ENCODE measurements around the gene KIFC3.

The KIFC3 gene

DNA sequence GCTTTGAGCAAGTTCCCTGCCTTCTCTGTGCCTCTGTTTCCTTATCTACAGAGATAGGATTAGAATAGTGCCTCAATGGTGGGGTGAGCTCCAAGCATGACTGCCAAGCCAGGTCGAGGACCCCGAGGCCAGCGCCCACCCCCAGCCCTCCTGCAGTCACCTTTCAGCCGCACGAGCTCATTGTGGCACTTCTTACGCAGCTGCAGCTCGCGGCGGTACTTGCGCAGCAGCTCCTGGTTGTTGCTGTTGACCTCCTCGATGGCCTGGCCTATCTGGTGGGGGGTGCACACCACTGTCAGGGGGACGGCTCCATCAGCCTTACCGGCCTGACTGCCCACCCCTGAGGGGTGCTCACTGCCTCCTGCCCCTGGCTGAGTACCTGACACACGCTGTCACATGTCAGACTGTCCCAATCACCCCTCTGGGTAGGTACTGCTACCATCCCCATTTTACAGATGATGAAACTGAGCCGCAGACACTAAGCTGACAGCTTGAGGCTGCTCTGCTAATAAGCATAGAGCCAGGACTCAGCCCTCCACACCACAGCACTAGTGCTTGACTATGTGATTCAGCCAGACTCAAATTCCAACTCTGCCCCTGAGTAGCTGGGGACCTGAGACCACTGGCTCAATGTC lies 35.5 kb downstream of the KIFC3 start:
- H3K27ac ChIP-seq: no peak overlapping the region
- TF ChIP-seq, protein P1, sequence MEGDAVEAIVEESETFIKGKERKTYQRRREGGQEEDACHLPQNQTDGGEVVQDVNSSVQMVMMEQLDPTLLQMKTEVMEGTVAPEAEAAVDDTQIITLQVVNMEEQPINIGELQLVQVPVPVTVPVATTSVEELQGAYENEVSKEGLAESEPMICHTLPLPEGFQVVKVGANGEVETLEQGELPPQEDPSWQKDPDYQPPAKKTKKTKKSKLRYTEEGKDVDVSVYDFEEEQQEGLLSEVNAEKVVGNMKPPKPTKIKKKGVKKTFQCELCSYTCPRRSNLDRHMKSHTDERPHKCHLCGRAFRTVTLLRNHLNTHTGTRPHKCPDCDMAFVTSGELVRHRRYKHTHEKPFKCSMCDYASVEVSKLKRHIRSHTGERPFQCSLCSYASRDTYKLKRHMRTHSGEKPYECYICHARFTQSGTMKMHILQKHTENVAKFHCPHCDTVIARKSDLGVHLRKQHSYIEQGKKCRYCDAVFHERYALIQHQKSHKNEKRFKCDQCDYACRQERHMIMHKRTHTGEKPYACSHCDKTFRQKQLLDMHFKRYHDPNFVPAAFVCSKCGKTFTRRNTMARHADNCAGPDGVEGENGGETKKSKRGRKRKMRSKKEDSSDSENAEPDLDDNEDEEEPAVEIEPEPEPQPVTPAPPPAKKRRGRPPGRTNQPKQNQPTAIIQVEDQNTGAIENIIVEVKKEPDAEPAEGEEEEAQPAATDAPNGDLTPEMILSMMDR (conservative IDR thresholded peaks at IDR 0.05): no peak
- TF ChIP-seq ZFX (IDR thresholded peaks at IDR 0.05): no peak

DNA sequence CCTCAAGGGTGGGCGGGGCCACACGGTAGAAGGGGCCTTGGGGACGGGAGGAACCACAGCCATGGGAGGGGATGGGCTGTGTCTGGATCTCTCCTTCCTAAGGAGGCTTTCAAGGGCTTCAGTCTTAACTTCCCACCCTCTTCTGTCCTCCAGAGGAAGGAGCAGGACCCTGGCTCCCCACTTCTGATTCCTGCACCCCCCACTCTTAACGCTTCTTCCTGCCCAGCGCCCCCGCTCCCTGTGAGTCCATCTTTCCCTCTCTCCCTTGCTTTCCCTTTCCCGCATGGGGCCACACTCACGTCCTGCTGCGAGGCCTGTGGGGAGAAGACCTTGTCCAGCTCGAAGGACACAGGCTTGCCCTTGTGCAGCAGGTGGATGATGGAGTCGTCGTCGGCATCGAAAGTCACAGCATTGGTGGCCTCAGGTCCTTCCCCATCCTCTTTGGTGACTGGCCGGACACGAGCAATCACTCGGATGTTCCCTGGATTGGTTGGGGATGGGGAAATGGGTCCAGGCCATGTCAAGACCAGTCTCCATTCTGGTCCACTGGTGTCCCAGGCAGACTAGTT lies 37.0 kb downstream of the KIFC3 start:
- TF ChIP-seq ZFX (IDR thresholded peaks at IDR 0.05): no peak
- TF ChIP-seq, protein P1 (conservative IDR thresholded peaks at IDR 0.05): no peak
- H3K27ac ChIP-seq: no peak overlapping the region

DNA sequence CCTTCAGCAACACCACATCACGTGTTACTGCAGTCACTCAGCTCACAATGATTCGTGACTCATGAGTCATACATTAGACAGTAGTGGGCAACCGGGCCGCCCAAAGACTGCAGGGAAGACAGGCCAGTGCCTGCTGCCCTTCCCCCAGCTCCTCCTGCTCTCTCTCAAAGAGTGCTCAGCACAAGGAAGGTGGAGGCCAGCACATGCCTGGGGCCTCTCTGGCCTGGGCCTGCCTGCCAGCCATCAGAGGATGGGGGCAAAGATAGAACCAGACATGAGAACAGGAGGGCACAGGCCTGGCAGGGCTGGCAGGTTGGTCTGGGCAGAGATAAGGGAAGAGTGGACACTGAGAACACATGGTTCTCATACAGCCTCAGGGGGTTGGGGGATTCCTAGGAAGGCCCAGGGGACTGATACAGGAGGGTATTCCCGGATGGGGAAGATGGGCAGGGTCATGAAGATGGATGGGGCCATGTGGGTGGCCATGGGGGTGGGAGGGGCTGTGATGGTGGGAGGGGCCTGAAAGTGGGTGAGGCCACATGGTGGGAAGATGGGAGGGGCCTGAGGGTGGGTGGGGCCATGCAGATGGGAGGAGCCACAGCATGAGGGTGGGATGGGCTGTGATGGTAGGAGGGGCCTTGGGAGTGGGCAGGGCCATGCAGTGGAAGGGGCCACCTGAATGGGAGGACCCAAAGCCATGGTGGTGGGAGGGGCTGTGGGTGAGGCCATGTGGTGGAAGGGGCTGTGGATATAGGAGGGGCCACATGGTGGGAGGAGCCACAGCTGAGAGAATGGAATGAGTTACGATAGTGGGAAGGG lies 37.7 kb downstream of the KIFC3 start:
- H3K27ac ChIP-seq: no peak overlapping the region
- no peak for TF ChIP-seq ZFX (IDR thresholded peaks at IDR 0.05)
- TF ChIP-seq, protein P1 (conservative IDR thresholded peaks at IDR 0.05): no peak

DNA sequence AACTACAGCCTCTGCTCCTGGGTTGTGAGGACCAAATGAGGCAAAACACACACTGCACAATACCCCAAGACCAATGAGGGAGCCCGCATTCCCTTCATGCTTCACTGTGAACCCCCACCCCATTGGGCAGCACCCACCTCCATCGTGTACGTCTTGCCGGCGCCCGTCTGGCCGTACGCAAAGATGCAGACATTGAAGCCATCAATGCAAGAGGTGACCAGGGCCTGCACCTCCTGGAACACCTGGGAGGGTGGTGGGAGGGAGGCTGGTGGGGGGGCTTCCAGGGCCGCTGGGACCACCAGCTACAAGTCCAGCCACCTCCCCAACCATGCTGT lies 38.3 kb downstream of the KIFC3 start:
- no peak for TF ChIP-seq ZFX (IDR thresholded peaks at IDR 0.05)
- TF ChIP-seq, protein P1 (conservative IDR thresholded peaks at IDR 0.05): no peak

DNA sequence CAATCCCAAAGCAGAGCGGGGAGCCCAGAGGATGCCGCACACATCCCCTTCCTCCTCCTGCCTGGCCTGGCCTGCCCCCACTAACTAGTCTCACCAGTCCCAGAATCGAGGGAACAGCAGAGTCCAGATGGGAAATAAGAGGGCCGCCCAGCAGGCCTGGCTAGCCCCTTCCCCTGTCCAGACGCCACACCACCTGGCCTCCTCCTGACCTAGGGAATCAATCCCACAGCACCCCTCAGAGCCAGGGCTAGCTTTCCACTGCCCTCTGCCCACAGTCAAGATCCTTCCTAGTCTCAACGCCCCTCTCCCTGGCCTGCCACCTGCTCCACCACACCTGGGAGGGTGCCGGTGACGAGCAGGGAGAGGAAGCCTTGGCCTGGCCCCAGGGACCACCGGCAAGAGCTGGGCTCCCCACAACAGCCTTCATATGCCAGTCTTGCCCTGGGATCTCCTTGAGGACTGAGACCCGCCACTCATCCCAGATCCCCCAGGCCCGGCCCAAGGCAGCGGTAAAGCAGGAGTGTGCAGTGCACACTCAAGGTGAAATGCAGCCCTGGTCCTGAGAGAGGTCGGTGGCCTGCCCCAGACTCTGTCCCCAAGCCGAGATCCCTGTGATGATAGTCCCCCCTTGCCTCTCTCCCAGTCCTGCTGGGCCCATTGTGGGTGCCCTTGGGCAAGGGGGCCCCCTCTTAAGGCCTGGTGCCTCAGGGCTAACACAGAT lies 38.8 kb downstream of the KIFC3 start:
- no peak overlapping the region for H3K27ac ChIP-seq

More for the DNA sequence above, 38.3 kb downstream of the KIFC3 start:
- H3K27ac ChIP-seq: no peak overlapping the region

DNA sequence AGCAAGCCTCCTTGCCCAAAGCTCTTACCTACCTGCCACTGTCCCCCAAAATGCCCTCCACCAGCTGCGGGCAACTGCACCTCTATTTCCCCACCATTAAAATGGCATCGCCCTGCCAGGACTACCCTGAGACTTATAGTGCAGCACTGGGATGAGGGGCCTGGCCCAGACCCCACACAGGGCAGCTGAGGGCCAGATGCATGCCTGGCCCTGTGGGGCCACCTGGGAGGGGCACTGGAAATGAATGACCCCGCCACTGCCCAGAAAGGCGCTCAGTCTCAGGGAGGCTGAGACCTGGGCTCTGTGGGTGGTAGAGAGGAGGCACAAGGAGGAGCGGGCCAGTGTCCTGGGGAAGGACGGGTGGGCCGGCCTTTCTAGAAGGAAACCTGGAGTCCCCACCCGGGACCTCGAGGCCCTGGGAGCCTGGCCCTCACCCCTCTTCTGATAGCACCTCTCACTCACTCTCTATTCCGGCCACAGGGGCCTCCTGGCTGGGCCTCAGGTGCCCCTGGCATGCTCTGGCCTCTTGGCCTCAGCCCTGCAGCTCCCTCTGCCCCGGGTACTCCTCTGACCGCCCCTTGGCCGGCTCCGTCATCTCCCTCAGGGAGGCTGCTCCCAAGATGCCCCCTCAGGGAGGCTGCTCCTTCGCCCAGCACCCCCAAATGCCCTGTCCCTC lies 39.8 kb downstream of the KIFC3 start:
- H3K27ac ChIP-seq: no peak overlapping the region
- TF ChIP-seq, protein P1 (conservative IDR thresholded peaks at IDR 0.05): no peak
- no peak for TF ChIP-seq ZFX (IDR thresholded peaks at IDR 0.05)

More for the DNA sequence above, 38.8 kb downstream of the KIFC3 start:
- TF ChIP-seq, protein P1 (conservative IDR thresholded peaks at IDR 0.05): no peak
- no peak for TF ChIP-seq ZFX (IDR thresholded peaks at IDR 0.05)

Data from C4-2B (cell line).